Suprapubic skin (tissue), 4 donors: ENCODE data around the gene ENTREP3.

Experiments
- CTCF ChIP-seq, 2 donors: fragments of 200-600 bp in 1 of 2; fragments of 450-650 bp in 1 of 2; sonication (generic) in 1 of 2; IDR thresholded peaks; one replicate each; pipeline ENCODE4 v1.5.1; 2016 to 2019; ENCODE audit warnings: antibody characterized with exemption in 2 of 2, mild to moderate bottlenecking in 1 of 2, moderate library complexity in 1 of 2
- EP300 ChIP-seq: sonication (generic); formaldehyde crosslinking; IDR thresholded peaks from one replicate; pipeline ENCODE4 v1.6.1; 2017; ENCODE audit warnings: antibody characterized with exemption
- POLR2A ChIP-seq, 2 donors: fragments of 450-650 bp; IDR thresholded peaks; one replicate each; pipeline ENCODE4 v1.6.1; 2017; ENCODE audit warnings: antibody characterized with exemption in 2 of 2, mild to moderate bottlenecking in 2 of 2, moderate library complexity in 2 of 2
- POLR2AphosphoS5 ChIP-seq, 3 donors: sonication (generic); formaldehyde crosslinking; IDR thresholded peaks; one replicate each; pipeline ENCODE4 v1.6.1; 2017; ENCODE audit warnings: antibody characterized with exemption in 3 of 3

- TF ChIP-seq CTCF (IDR thresholded peaks at IDR 0.05) = no peak
- TF ChIP-seq POLR2A (IDR thresholded peaks at IDR 0.05) = no peak
- no peak for TF ChIP-seq POLR2AphosphoS5 (IDR thresholded peaks at IDR 0.05)
- TF ChIP-seq EP300 = no peak
Observed at GRCh38 chr1:155267373-155267772, 12.1 kb upstream of the ENTREP3 start.
